DMS79 treated with DMSO at 0.1 percent for 48 hours (cell line): Measurements from ENCODE around the gene GMDS.

Experiments
- DNase-seq: peaks from one replicate; lab custom pipeline; 2025; lab: John Stamatoyannopoulos, UW

GMDS gene

GRCh38 chr6:2035826-2036709 lies 209.3 kb downstream of the GMDS start:
- DNase-seq = no peak

- no peak for DNase-seq
Observed at GRCh38 chr6:2035046-2035445, 210.4 kb downstream of the GMDS start.

- no peak for DNase-seq
Observed at GRCh38 chr6:2034256-2034655, 211.1 kb downstream of the GMDS start.

- no peak for DNase-seq
Observed at GRCh38 chr6:2033544-2033943, 211.9 kb downstream of the GMDS start.

GRCh38 chr6:2030682-2031244 lies 214.6 kb downstream of the GMDS start:
- DNase-seq = no peak

GRCh38 chr6:2029952-2030351 lies 215.5 kb downstream of the GMDS start:
- no peak for DNase-seq

- no peak for DNase-seq
Observed at GRCh38 chr6:2029130-2029794, 216.1 kb downstream of the GMDS start.

- no peak for DNase-seq
Observed at GRCh38 chr6:2028457-2029038, 216.9 kb downstream of the GMDS start.

GRCh38 chr6:2026133-2026532 lies 219.3 kb downstream of the GMDS start:
- DNase-seq = no peak

- DNase-seq = peak; percentile 64
Observed at GRCh38 chr6:2021713-2022125, 223.7 kb downstream of the GMDS start.

GRCh38 chr6:2020909-2021308 lies 224.5 kb downstream of the GMDS start:
- DNase-seq = peak; percentile 68

- no peak for DNase-seq
Observed at GRCh38 chr6:2019051-2019450, 226.4 kb downstream of the GMDS start.

GRCh38 chr6:2016040-2016439 lies 229.4 kb downstream of the GMDS start:
- DNase-seq = no peak

- no peak for DNase-seq
Observed at GRCh38 chr6:2008383-2008976, 236.9 kb downstream of the GMDS start.

- DNase-seq = no peak
Observed at GRCh38 chr6:2007165-2007564, 238.2 kb downstream of the GMDS start.

- DNase-seq = no peak
Observed at GRCh38 chr6:2004888-2005287, 240.5 kb downstream of the GMDS start.

- no peak for DNase-seq
Observed at GRCh38 chr6:2000962-2001361, 244.4 kb downstream of the GMDS start.

- no peak for DNase-seq
Observed at GRCh38 chr6:1997702-1998101, 247.7 kb downstream of the GMDS start.

GRCh38 chr6:1995636-1996035 lies 249.8 kb downstream of the GMDS start:
- no peak for DNase-seq

- DNase-seq = no peak
Observed at GRCh38 chr6:1993042-1993441, 252.4 kb downstream of the GMDS start.

- DNase-seq = no peak
Observed at GRCh38 chr6:1991332-1991878, 254.0 kb downstream of the GMDS start.

GRCh38 chr6:1988843-1989242 lies 256.6 kb downstream of the GMDS start:
- no peak for DNase-seq
